Transverse colon (tissue), 4 donors: ENCODE results near the gene OR2D3. TPM values are rescaled to one million over a fixed set of nuclear protein-coding genes. Genes with fewer than 3 reads are reported as not detected.
"Not testable (repeated sequence)": the region's sequence is repeated elsewhere in the genome, so short reads cannot be mapped to it uniquely, and the experiment has no call there.

Experiments
- DNase-seq: peaks from one replicate; pipeline ENCODE4 v3.0.0-alpha.2; 2019
- H3K27ac ChIP-seq, 4 donors: fragments of 200-600 bp; sonication (generic); 2 replicates each; pipeline ENCODE4 v1.5.1; 2016 to 2018; ENCODE audit warnings: inconsistent platforms in 4 of 4
- H3K27me3 ChIP-seq: fragments of 200-600 bp; sonication (generic); 2 replicates; pipeline ENCODE4 v1.5.1; 2017; ENCODE audit warnings: inconsistent platforms
- H3K36me3 ChIP-seq, 4 donors: fragments of 200-600 bp; sonication (generic); 2 replicates each; pipeline ENCODE4 v1.5.1; 2017 to 2019; ENCODE audit warnings: inconsistent platforms in 4 of 4
- H3K4me1 ChIP-seq, 4 donors: fragments of 200-600 bp; sonication (generic); 2 replicates each; pipeline ENCODE4 v1.5.1; 2017 to 2020; ENCODE audit warnings: inconsistent platforms in 4 of 4
- H3K4me3 ChIP-seq, 4 donors: fragments of 200-600 bp; sonication (generic); 1 replicate in 1 of 4; 2 replicates in 3 of 4; pipeline versions ENCODE4 v1.5.1 to v1.6.1; 2017 to 2019; ENCODE audit warnings: inconsistent platforms in 4 of 4
- H3K9me3 ChIP-seq, 2 donors: fragments of 200-600 bp; sonication (generic); 2 replicates each; pipeline ENCODE4 v1.5.1; 2017 to 2019; ENCODE audit warnings: inconsistent platforms in 2 of 2
- EP300 ChIP-seq: sonication (generic); formaldehyde crosslinking; IDR thresholded peaks from one replicate; pipeline ENCODE4 v1.6.1; 2017; ENCODE audit warnings: antibody characterized with exemption, low read depth
- POLR2A ChIP-seq: fragments of 450-650 bp; IDR thresholded peaks from one replicate; pipeline ENCODE4 v1.6.1; 2016; ENCODE audit warnings: antibody characterized with exemption, mild to moderate bottlenecking, moderate library complexity
- POLR2AphosphoS5 ChIP-seq, 3 donors: sonication (generic); formaldehyde crosslinking; IDR thresholded peaks; one replicate each; pipeline ENCODE4 v1.6.1; 2016; ENCODE audit warnings: antibody characterized with exemption in 3 of 3
- WGBS, 2 donors: methylation state at CpG; one replicate each; pipeline ENCODE4 v1.1.5; 2018; ENCODE audit warnings: low coverage in 1 of 2; 5-methylcytosine and 5-hydroxymethylcytosine counted together
- in situ Hi-C, 4 donors: fragments of 200-750 bp; cut with MboI; loops; one replicate each; pipeline versions ENCODE4 v1.15.0 to v1.15.1; 2017; ENCODE audit warnings: low sequenced_read_pairs in 3 of 4, low pct_ligation_motif_present in 1 of 4, low pct_unique_long_range_greater_than_20kb in 1 of 4
- intact Hi-C: fragments of 100-400 bp; cut with DNase I; formaldehyde crosslinking; loops from one replicate; pipeline ENCODE4 v1.15.1; 2023; ENCODE audit warnings: low total_unique reads
- total RNA-seq, 4 donors: library from RNA; depleted of rRNA; stranded (reverse); fragments of >200 nt; gene quantifications; one replicate each; pipeline ENCODE4 v1.1.0, GENCODE V29; 2016
- TF ChIP-seq, protein P1 (sequence below), 5 experiments: fragments of 200-600 bp in 3 of 5; fragments of 450-650 bp in 2 of 5; sonication (generic) in 3 of 5; IDR thresholded peaks; 1 replicate in 2 of 5; 2 replicates in 3 of 5; pipeline ENCODE4 v1.5.1; 2016 to 2017; ENCODE audit warnings: antibody characterized with exemption in 5 of 5, inconsistent platforms in 3 of 5, mild to moderate bottlenecking in 2 of 5, moderate library complexity in 1 of 5

OR2D3 gene
- total RNA-seq, 4 donors from 2014 or later, result not detected

DNA sequence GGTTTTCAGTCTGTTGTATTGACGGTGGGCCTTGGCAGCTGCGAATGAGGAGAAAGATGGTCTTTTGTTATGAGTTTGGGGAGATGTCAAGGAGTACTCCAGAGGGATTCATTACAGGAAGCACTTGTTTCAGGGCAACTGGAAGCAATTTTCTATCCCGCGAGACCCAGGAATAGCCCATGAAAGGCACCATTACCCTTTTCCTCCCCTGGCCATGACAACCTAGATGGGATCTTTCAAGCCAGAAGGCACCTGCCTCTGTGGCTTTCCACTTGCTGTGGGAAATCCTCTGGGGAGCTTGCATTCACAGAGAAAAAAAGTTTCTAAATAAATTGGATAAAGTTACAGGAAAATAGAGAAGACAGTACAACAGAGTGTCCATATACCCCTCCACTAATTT, 8.1 kb downstream of the OR2D3 start:
- Histone ChIP-seq H3K9me3 (no peaks in the 10 kb centered on the region), H3K36me3 (no peaks in the 10 kb centered on the region), H3K4me1 (peaks cover 4 to 9% (median 7%) of the 10 kb centered on the region in 4 donors), H3K27ac (no peak overlapping the region), H3K27me3 (no peaks in the 10 kb centered on the region), H3K4me3 (no peak overlapping the region)
- no peak for DNase-seq
- in situ Hi-C loops, result no loop called here
- intact Hi-C loops, result no loop called here
- WGBS, 2 donors, result 74% methylated on average over 4 of the region's 4 CpGs; no CpG with 5 or more reads in 1 of the 2 donors
- TF ChIP-seq POLR2AphosphoS5 (IDR thresholded peaks at IDR 0.05) (no peak), EP300 (no peak), POLR2A (no peak)
- TF ChIP-seq, protein P1, sequence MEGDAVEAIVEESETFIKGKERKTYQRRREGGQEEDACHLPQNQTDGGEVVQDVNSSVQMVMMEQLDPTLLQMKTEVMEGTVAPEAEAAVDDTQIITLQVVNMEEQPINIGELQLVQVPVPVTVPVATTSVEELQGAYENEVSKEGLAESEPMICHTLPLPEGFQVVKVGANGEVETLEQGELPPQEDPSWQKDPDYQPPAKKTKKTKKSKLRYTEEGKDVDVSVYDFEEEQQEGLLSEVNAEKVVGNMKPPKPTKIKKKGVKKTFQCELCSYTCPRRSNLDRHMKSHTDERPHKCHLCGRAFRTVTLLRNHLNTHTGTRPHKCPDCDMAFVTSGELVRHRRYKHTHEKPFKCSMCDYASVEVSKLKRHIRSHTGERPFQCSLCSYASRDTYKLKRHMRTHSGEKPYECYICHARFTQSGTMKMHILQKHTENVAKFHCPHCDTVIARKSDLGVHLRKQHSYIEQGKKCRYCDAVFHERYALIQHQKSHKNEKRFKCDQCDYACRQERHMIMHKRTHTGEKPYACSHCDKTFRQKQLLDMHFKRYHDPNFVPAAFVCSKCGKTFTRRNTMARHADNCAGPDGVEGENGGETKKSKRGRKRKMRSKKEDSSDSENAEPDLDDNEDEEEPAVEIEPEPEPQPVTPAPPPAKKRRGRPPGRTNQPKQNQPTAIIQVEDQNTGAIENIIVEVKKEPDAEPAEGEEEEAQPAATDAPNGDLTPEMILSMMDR (IDR thresholded peaks at IDR 0.05), result no peak

DNA sequence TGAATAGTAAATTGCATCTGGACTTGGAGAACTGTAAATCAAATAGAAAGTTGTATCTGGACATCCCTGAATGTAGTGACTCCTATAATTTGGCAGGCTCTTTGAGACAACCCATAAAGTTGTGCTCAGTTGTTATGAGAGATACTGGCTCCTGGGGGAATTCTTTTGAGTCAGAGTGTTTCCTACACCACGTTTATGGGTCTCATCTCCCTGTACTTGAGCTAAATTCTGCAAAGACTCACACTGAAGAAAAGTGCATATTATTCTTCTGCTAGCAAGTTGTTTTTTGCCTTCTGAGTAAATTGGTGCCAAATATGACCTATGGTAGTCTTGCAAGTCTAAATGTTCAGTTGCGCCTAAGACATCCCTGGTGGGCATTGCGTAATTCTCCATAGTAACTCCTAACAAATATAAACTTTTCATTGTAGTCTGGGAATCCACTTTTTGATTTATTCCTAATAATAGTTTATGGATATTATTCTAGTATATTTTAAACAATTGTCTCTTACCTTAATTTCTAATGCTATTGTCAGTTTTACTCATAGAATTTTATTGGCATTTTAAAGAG, 10.4 kb downstream of the OR2D3 start:
- H3K27ac ChIP-seq, result no peak overlapping the region
- intact Hi-C loops (no loop called here), in situ Hi-C loops (no loop called here)
- TF ChIP-seq POLR2AphosphoS5 (IDR thresholded peaks at IDR 0.05) (no peak), EP300 (no peak), POLR2A (no peak)
- TF ChIP-seq, protein P1 (IDR thresholded peaks at IDR 0.05), result no peak
- no peak for DNase-seq
- peaks cover 4 to 9% (median 7%) of the 10 kb centered on the region in 4 donors for H3K4me1 ChIP-seq
- 60 to 84% methylated on average over 3 of the region's 3 CpGs for WGBS, 2 donors
- H3K36me3 ChIP-seq, result peaks cover 0 to 2% (median 0%) of the 10 kb centered on the region in 4 donors
- H3K4me3 ChIP-seq, result no peak overlapping the region
- H3K27me3 ChIP-seq, result no peaks in the 10 kb centered on the region
- H3K9me3 ChIP-seq, result no peaks in the 10 kb centered on the region

DNA sequence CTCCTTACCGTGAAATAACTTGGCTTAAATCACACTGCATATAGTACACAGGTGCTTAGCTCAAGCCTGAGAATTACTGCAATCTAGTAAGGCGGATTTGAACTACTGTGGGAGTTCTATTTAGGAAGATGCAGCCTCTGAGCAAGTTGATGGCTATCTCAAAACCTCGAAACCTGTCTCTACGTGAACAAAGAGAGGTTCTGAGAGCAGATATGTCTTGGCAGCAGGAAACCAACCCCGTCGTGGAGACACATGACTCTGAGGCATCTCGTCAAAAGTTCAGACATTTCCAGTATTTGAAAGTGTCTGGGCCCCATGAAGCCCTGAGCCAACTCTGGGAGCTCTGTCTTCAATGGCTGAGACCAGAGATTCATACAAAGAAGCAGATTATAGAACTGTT, 11.3 kb downstream of the OR2D3 start:
- DNase-seq, result no peak
- Histone ChIP-seq H3K36me3 (peaks cover 0 to 2% (median 0%) of the 10 kb centered on the region in 4 donors), H3K9me3 (no peaks in the 10 kb centered on the region), H3K27ac (no peak overlapping the region), H3K4me3 (no peak overlapping the region), H3K4me1 (peaks cover 3 to 7% (median 5%) of the 10 kb centered on the region in 4 donors), H3K27me3 (no peaks in the 10 kb centered on the region)
- 89 to 93% methylated on average over 7 of the region's 7 CpGs for WGBS, 2 donors
- TF ChIP-seq POLR2AphosphoS5 (IDR thresholded peaks at IDR 0.05), result no peak
- in situ Hi-C loops (no loop called here), intact Hi-C loops (no loop called here)

DNA sequence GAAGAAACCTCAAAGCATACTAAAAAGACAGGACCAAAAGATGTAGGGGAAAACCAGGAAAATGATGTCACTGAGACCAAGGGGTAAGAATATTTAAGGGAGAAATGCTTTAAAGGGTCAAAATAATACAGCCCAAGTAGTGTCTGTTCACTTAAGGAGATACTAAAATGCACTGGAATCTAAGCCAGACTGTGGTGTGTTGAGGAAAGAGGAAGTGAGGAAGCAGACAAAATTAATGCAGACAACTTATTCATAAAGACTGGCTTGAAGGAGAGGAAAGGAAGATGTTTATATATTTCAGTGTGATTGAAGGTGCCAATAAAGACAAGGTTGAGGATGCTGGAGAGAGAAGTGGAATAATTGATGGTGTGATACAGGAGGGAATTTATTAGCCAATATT, 21.2 kb downstream of the OR2D3 start:
- in situ Hi-C loops, result no loop called here
- H3K36me3 ChIP-seq, result no peaks in the 10 kb centered on the region
- H3K4me3 ChIP-seq, result no peak overlapping the region
- no peak for DNase-seq
- no peaks in the 10 kb centered on the region for H3K4me1 ChIP-seq
- TF ChIP-seq POLR2A (no peak), EP300 (no peak), POLR2AphosphoS5 (IDR thresholded peaks at IDR 0.05) (no peak)
- TF ChIP-seq, protein P1 (IDR thresholded peaks at IDR 0.05), result no peak
- H3K9me3 ChIP-seq, result no peaks in the 10 kb centered on the region
- intact Hi-C loops, result no loop called here
- H3K27ac ChIP-seq, result no peak overlapping the region
- no peaks in the 10 kb centered on the region for H3K27me3 ChIP-seq

DNA sequence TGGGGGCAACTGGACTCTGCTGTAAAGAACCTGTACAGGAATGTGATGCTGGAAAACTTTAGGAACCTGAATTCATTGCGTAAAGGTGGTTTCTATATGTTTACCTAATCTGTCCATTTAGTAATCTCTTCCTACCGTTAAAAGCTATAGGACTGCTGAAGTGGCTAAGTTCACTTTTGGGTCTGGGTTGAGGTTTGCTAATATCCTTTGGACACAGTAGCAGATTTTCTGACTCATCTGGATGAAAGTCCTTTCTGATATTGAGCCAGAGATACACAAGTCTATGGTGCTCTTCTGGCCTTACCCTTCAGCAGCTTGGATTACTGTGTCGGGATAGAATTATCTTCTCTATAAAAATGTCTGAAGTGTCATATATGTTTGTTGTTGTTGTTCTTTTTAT, 22.3 kb downstream of the OR2D3 start:
- TF ChIP-seq, protein P1 (IDR thresholded peaks at IDR 0.05), result no peak
- TF ChIP-seq EP300, result no peak
- TF ChIP-seq POLR2A, result no peak
- TF ChIP-seq POLR2AphosphoS5 (IDR thresholded peaks at IDR 0.05), result no peak
- no peaks in the 10 kb centered on the region for H3K36me3 ChIP-seq
- H3K4me3 ChIP-seq, result no peak overlapping the region
- no peak overlapping the region for H3K27ac ChIP-seq
- intact Hi-C loops (no loop called here), in situ Hi-C loops (no loop called here)
- no peaks in the 10 kb centered on the region for H3K9me3 ChIP-seq
- DNase-seq, result no peak
- WGBS, 2 donors, result 82 to 89% methylated on average over 3 of the region's 3 CpGs
- no peaks in the 10 kb centered on the region for H3K4me1 ChIP-seq
- H3K27me3 ChIP-seq, result no peaks in the 10 kb centered on the region

DNA sequence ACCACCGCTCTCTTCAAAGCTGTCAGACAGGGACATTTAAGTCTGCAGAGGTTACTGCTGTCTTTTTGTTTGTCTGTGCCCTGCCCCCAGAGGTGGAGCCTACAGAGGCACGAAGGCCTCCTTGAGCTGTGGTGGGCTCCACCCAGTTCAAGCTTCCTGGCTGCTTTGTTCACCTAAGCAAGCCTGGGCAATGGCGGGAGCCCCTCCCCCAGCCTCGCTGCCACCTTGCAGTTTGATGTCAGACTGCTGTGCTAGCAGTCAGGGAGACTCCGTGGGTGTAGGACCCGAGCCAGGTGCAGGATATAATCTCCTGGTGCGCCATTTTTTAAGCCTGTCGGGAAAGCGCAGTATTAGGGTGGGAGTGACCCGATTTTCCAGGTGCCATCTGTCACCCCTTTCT, 33.4 kb downstream of the OR2D3 start:
- H3K4me1 ChIP-seq, DNase-seq, H3K36me3 ChIP-seq, H3K27ac ChIP-seq, H3K9me3 ChIP-seq, H3K4me3 ChIP-seq, H3K27me3 ChIP-seq, in situ Hi-C loops, intact Hi-C loops: not testable (repeated sequence)
- WGBS, 2 donors, result 93% methylated on average over 10 of the region's 10 CpGs; no CpG with 5 or more reads in 1 of the 2 donors
